Measurements from ENCODE around the gene EZR. TPM values are rescaled to one million over a fixed set of nuclear protein-coding genes. Genes with fewer than 3 reads are reported as not detected.

The EZR gene
- total RNA-seq, 3 donors from 2014 or later: 29.1 to 154 (median 59.3) TPM

- DNase-seq (ENCODE audit: low spot score in 2 of 2): no peak
- no peaks in the 10 kb centered on the region for H3K4me1 ChIP-seq
- no peaks in the 10 kb centered on the region for H3K27me3 ChIP-seq
- intact Hi-C loops (cut with DNase I; ENCODE audit: low total_unique reads): no loop called here
- no peak overlapping the region for H3K4me3 ChIP-seq
- no peak overlapping the region for H3K27ac ChIP-seq
- H3K36me3 ChIP-seq: no peaks in the 10 kb centered on the region
- H3K9me3 ChIP-seq: no peaks in the 10 kb centered on the region
- TF ChIP-seq CTCF (IDR thresholded peaks at IDR 0.05): no peak
- no peak for TF ChIP-seq POLR2A (IDR thresholded peaks at IDR 0.05)
These were observed 12.9 kb upstream of the EZR start for GRCh38 chr6:158832026-158832425.

GRCh38 chr6:158831571-158831970 lies 12.4 kb upstream of the EZR start:
- no peak for TF ChIP-seq CTCF (IDR thresholded peaks at IDR 0.05)
- TF ChIP-seq POLR2A (IDR thresholded peaks at IDR 0.05): no peak
- no peak for TF ChIP-seq POLR2AphosphoS5 (IDR thresholded peaks at IDR 0.05)
- no peaks in the 10 kb centered on the region for H3K4me1 ChIP-seq
- intact Hi-C loops (cut with DNase I; ENCODE audit: low total_unique reads): no loop called here
- no peak for DNase-seq (ENCODE audit: low spot score in 2 of 2)
- no peaks in the 10 kb centered on the region for H3K36me3 ChIP-seq
- H3K27ac ChIP-seq: no peak overlapping the region
- H3K27me3 ChIP-seq: no peaks in the 10 kb centered on the region
- H3K9me3 ChIP-seq: no peaks in the 10 kb centered on the region
- no peak overlapping the region for H3K4me3 ChIP-seq

- no peaks in the 10 kb centered on the region for H3K27me3 ChIP-seq
- H3K9me3 ChIP-seq: no peaks in the 10 kb centered on the region
- H3K4me1 ChIP-seq: no peaks in the 10 kb centered on the region
These were observed 11.6 kb upstream of the EZR start for GRCh38 chr6:158830736-158831135.

GRCh38 chr6:158828807-158829206 lies 9.6 kb upstream of the EZR start:
- TF ChIP-seq POLR2A (IDR thresholded peaks at IDR 0.05): no peak
- no peak overlapping the region for H3K27ac ChIP-seq
- no peak for DNase-seq (ENCODE audit: low spot score in 2 of 2)
- no peaks in the 10 kb centered on the region for H3K4me1 ChIP-seq
- H3K9me3 ChIP-seq: no peaks in the 10 kb centered on the region
- H3K27me3 ChIP-seq: no peaks in the 10 kb centered on the region
- no peak overlapping the region for H3K4me3 ChIP-seq
- intact Hi-C loops (cut with DNase I; ENCODE audit: low total_unique reads): no loop called here
- H3K36me3 ChIP-seq: no peaks in the 10 kb centered on the region

More at GRCh38 chr6:158830736-158831135, 11.6 kb upstream of the EZR start:
- no peaks in the 10 kb centered on the region for H3K36me3 ChIP-seq
- H3K27ac ChIP-seq: no peak overlapping the region
- TF ChIP-seq CTCF (IDR thresholded peaks at IDR 0.05) (no peak), POLR2A (IDR thresholded peaks at IDR 0.05) (no peak), POLR2AphosphoS5 (IDR thresholded peaks at IDR 0.05) (no peak)
- DNase-seq (ENCODE audit: low spot score in 2 of 2): no peak
- intact Hi-C loops (cut with DNase I; ENCODE audit: low total_unique reads): no loop called here
- H3K4me3 ChIP-seq: no peak overlapping the region

- H3K4me1 ChIP-seq: no peaks in the 10 kb centered on the region
- H3K9me3 ChIP-seq: no peaks in the 10 kb centered on the region
- no peak overlapping the region for H3K27ac ChIP-seq
- DNase-seq (ENCODE audit: low spot score in 2 of 2): no peak
- H3K27me3 ChIP-seq: no peaks in the 10 kb centered on the region
- no peaks in the 10 kb centered on the region for H3K36me3 ChIP-seq
- no peak for TF ChIP-seq CTCF (IDR thresholded peaks at IDR 0.05)
- intact Hi-C loops (cut with DNase I; ENCODE audit: low total_unique reads): no loop called here
- H3K4me3 ChIP-seq: no peak overlapping the region
These were observed 7.8 kb upstream of the EZR start for GRCh38 chr6:158826819-158827501.

- Histone ChIP-seq H3K27ac (no peak overlapping the region), H3K27me3 (no peaks in the 10 kb centered on the region), H3K36me3 (no peaks in the 10 kb centered on the region), H3K4me3 (no peak overlapping the region), H3K9me3 (no peaks in the 10 kb centered on the region), H3K4me1 (no peaks in the 10 kb centered on the region)
- no peak for TF ChIP-seq POLR2A (IDR thresholded peaks at IDR 0.05)
- no peak for TF ChIP-seq POLR2AphosphoS5 (IDR thresholded peaks at IDR 0.05)
- DNase-seq (ENCODE audit: low spot score in 2 of 2): no peak
- intact Hi-C loops (cut with DNase I; ENCODE audit: low total_unique reads): no loop called here
These were observed 6.8 kb upstream of the EZR start for GRCh38 chr6:158825951-158826306.

All from breast epithelium (tissue), 4 donors.